ENCODE measurements around the gene EEF1AKMT4.

EEF1AKMT4 gene

GRCh38 chr3:184249412-184250166, at the start of gene EEF1AKMT4:
EEF1AKMT4 (plus strand) TSS chr3:184249672; CDS start chr3:184249695, 23 bp downstream.
- DNase-seq (ENCODE audit: low read depth in 4 of 4, low spot score in 1 of 4) = peak; percentile 84 to 97 (median 89)

DNA sequence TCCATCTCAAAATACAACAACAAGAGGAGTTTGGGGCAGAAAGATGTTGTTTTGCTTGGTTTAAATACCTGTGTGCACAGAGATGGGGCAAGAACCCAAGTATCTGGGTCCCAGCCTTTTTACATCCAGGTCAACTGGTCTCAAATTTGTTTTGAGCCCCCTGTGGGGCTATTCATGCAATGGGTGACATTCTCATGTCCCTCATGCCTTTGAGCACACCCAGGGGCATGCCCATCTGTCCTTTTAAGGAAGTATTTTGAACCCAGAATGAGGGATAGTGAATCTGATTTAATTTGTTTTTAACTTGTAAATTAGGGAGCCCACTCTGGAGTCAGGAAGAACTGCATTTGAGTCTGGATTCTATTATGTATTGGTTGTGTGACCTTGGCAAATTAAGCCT, 48.6 kb upstream of the EEF1AKMT4 start:
- no peak for DNase-seq (ENCODE audit: low read depth in 4 of 4, low spot score in 1 of 4)

GRCh38 chr3:184203526-184203925, 45.9 kb upstream of the EEF1AKMT4 start:
- DNase-seq (ENCODE audit: low read depth in 4 of 4, low spot score in 1 of 4) = no peak

DNA sequence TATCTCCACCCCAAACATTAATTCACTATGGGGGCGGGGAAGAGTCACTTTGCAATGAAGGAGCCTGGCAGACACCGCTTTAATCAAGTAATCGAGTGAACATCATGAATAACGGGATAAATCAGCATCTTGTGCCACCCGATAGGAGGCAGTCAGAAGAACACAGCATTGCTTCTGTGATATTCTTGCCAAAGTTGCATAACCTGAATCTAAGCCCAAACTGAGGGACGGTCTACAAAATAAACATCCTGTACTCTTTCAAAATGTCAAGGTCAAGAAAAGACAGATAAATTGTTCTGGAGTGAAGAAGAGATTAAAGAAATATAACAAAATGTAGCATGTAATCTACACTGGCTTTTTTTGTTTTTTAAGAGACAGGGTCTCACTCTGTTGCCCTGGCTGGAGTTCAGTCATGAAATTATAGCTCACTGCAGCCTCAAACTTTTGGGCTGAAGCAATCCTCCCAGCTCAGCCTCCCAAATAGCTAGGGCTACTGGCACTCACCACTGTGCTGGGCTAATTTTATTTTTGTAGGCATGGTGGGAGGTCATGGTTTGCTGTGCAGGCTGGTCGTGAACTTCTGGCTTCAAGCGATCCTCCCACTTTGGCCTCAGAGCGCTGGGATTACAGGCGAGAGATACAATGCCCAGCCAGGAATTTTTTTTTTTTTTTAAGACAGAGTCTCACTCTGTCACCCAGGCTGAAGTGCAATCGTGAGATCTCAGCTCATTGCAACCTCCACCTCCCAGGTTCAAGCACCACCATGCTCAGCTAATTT, 40.1 kb upstream of the EEF1AKMT4 start:
- no peak for DNase-seq (ENCODE audit: low read depth in 4 of 4, low spot score in 1 of 4)

DNA sequence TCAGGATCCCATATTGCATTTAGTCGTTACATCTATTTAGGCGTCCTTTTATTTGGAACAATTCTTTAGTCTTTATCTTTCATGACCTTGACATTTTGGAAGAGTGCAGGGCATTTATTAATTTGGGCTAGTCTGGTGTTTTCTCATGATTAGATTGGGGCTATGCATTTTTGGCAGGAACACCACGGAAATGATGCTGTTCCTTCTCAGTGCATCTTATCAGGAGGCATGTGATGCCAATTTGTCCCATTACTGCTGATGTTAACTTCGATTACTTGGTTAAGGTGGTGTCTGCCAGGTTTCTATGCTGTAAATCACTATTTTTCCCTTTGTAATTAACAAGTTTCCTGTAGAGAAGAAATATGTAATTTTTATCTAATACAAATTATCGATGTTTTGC, 38.2 kb upstream of the EEF1AKMT4 start:
- no peak for DNase-seq (ENCODE audit: low read depth in 4 of 4, low spot score in 1 of 4)

DNA sequence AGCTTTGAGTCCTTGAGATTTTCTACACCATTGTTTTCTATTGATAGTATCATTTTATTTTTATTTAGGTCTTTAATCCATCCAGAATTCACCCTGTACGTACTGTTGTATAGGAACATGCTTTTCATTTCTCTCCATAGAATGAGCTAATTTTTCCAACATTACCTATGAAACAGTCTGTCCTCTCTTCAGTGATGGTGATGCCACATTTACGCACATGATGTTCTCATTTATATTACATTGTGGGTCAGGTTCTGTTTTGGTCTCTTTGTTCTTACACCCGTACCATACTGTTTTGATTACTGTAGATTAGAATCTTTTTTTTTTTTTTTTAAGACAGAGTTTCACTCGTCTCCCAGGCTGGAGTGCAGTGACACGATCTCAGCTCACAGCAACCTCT, 37.8 kb upstream of the EEF1AKMT4 start:
- no peak for DNase-seq (ENCODE audit: low read depth in 4 of 4, low spot score in 1 of 4)

DNA sequence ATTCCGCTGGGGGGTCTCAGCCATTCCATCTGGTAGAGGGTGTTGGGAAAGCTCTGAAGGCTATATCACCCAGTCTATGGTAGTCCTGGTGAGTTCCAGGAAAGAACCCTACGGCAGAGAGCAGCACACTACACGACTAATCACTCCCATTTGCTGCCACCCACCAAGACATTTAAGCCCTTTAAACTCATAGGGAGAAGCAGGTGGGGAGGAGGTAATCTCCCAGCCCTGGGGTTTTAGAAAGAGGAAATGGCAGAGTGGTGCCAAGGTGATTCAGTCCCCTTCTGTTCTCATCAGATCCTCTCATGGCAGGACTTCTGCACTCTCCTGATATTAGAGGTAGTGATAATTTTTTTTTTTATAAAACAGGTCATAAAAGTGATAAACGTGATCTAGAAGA, 30.7 kb upstream of the EEF1AKMT4 start:
- no peak for DNase-seq (ENCODE audit: low read depth in 4 of 4, low spot score in 1 of 4)

DNA sequence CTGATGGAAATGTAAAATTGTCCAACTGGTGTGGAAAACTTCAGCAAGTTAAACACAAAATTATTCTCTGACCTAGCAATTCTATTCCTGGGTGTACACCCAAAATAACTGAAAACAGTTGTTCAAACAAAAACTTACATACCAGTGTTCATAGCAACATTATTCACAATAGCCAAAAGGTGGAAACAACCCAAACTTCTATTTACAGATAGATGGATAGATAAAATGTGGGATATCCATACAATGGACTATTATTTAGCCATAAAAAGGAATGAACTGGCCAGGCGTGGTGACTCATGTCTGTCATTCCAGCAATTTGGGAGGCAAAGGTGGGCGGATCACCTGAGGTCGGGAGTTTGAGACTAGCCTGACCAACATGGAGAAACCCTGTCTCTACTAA, 27.0 kb upstream of the EEF1AKMT4 start:
- no peak for DNase-seq (ENCODE audit: low read depth in 4 of 4, low spot score in 1 of 4)

DNA sequence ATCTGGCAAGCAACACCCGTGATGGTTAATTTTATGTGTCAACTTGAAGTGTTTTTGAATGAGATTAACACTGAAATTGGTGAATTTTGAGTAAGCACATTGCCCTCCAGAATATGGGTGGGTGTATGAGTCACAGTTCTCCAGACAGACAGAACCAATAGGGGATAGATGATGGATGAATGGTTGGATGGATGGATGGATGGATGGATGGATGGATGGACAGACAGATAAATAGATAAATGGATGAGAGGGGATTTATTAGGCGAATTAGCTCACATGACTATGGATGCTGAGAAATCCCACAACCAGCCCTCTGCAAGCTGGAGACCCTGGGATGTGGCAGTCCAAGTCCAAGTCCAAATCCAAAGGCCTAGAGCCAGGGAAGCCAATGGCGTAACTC, 25.5 kb upstream of the EEF1AKMT4 start:
- no peak for DNase-seq (ENCODE audit: low read depth in 4 of 4, low spot score in 1 of 4)

GRCh38 chr3:184227481-184227935, 22.0 kb upstream of the EEF1AKMT4 start:
- peak in 3 of 4 experiments; percentile 17 to 32 (median 25) for DNase-seq (ENCODE audit: low read depth in 4 of 4, low spot score in 1 of 4)

DNA sequence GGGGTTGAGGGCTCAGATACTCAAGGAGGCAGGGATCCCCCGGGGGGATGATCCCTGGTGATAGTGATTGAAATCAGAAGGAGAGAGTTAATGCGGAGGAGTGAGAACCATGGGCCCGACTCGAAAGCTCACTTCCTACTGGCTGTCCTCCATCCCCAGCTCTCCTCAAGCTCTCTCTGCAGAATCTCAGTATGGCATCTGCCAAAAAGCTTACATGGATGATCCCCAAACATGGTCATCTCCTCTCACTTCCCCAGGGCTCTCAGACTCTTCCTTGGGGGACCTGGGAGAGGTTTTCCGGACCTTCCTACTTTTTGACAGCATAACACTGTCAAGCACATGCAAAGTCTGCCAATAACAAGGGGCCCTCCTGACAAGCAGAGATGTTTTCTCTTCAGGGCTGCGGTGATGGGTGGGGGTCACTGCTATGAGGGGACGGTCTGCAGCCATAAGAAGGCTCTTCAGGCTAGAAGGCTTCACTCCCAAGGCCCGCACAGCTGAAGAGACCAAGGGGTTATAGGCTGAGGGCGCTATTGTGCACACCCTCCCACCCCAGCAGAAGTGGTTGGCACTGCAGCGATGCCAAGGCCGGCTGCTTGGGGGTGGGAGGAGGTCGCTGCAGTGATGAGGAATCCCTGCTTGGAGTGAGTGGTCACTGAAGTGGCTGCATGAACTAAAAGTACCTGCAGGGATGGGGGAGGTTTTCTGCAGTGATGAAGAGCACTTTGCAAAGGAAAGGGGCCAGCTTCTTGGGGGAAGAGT, 20.9 kb upstream of the EEF1AKMT4 start:
- DNase-seq (ENCODE audit: low read depth in 4 of 4, low spot score in 1 of 4) = no peak

GRCh38 chr3:184229394-184230080, 19.9 kb upstream of the EEF1AKMT4 start, which contains the start of gene VWA5B2:
VWA5B2 (plus strand) TSS chr3:184229585; CDS start chr3:184230529, 944 bp downstream.
- DNase-seq (ENCODE audit: low read depth in 4 of 4, low spot score in 1 of 4) = peak; percentile 19 to 54 (median 46)

GRCh38 chr3:184230081-184230602, 19.3 kb upstream of the EEF1AKMT4 start:
- DNase-seq (ENCODE audit: low read depth in 4 of 4, low spot score in 1 of 4) = no peak

DNA sequence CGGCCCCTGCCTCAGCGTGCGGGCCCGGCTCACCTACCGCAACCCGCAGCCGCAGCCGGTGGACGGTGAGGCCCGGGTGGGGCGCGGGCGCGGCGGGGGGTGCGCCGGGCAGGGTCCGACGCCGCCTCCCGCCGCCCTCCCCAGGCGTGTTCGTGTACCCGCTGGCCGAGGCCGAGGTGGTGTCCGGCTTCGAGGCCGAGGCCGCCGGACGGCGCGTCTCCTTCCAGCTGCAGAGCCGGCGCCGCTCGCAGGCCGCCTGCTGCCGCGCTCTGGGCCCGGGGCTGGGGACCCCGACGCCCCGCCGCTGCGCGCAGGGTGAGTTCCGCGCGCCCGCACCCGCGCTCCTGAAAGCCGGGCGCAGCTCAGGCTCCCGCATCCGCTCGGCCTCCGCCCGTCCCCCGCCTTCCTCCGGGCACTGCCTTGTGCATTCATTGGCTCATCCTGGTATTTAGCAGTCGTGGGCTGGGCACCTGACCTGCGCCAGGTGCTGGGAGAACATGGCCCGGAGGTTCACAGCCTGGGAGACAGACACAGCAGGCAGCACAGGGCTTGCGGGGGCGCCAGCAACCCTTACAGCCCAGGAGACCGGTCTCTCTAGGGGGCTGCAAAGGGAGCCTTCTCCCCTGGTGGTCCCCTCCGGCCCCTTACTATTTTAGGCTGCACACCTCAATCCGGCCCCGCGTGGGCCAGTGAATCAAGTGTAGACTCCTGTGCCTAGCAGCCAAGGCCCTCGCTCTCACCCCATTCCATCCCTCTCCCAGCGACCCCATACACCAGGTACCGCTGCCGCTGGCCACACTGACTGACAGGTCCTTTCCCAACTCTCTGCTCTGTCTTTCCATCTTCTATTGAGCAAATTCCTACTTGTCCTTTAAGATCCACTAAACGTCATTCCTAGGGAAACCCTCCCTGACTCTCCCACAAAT, 18.6 kb upstream of the EEF1AKMT4 start:
- DNase-seq (ENCODE audit: low read depth in 4 of 4, low spot score in 1 of 4) = no peak

DNA sequence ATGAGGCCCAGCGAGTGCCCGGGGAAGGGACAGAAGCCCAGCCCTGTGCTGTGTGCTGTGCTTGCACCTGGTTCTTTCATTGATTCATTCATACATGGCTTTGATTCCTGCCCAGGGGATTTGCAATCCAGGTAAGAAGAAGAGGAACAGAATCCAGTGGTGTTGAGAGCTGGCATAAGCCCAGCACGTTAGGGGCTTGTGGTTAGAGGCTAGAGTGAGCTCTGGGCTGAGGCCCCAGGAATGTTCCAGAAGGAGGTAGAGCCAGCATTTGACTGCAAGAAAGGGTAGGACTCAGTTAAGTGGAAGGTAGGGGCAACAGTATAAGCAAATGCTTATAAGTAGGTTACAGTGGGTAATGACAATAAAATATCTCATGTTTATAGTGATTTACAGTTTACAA, 17.8 kb upstream of the EEF1AKMT4 start:
- DNase-seq (ENCODE audit: low read depth in 4 of 4, low spot score in 1 of 4) = no peak

GRCh38 chr3:184233127-184233843, 16.2 kb upstream of the EEF1AKMT4 start:
- no peak for DNase-seq (ENCODE audit: low read depth in 4 of 4, low spot score in 1 of 4)

DNA sequence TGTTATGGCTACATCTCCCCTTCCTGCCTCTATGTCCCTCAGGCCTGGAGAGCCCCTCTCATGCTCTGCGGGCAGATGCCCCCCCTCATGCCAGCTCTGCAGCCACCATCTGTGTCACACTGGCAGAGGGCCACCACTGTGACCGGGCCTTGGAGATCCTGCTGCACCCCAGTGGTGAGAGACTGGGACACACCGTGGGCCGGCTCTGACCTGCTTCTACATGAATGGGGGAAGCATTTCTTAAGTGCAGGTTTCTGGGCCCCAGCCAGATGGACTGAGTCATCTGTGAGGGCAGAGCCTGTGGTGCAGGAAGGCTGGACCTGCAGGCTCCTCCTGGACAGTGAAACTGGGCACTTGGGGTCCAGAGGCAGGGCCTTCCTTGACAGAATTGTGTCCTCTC, 15.2 kb upstream of the EEF1AKMT4 start:
- DNase-seq (ENCODE audit: low read depth in 4 of 4, low spot score in 1 of 4) = no peak

GRCh38 chr3:184234671-184235380, 14.6 kb upstream of the EEF1AKMT4 start:
- no peak for DNase-seq (ENCODE audit: low read depth in 4 of 4, low spot score in 1 of 4)

All from stimulated activated CD4-positive, alpha-beta T cell treated with anti-CD3 and anti-CD28 coated beads, Interleukin-1b, Interleukin-23, amount 100 ng/mL, for 24 hours (primary cell).